GM19395 (cell line): Measurements from ENCODE around the gene FUT3.

Source experiments
- ATAC-seq: cut with Tn5 transposase; IDR thresholded peaks from one replicate; pipeline ENCODE4 v1.9.1; 2021; ENCODE audit warnings: mild to moderate bottlenecking, moderate library complexity; ENCODE audit not compliant: unreplicated experiment

FUT3 gene

DNA sequence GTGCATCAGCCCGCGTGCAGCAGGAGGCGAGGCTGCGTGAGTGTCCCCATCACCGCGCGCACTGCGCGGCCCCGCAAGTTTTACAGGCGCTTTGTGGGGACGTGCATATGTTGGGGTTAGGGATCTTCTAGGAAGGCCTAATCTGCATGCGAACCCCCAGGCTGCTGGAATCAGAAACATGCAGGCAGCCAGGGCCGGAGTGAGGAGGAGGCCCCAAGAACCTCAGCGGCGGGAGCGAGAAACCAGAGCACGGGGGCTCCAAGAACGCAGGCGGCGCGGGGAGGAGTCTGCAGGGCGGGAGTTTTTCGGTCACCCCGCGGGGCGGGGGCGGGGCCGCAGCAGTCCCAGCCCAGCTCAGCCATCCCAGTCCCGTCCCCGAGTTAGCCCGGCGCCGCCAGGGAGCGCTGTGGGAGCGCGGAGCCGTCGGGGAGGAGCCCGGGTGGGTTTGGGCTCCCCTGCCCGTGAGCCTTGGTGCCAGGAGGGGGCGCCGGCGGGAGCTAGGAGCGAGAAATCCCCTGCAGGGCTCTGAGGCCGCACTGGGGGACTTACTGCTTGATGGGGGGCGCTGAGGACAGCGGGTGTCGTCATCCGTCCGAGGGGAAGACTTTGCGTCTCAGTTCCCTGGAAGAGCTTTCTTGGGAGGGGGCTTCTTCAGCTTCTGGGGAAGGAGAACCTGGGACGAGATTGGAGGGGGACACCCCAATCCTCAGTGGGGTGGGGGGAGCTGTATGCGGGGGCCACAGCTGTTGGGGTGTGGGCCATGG, 47.3 kb downstream of the FUT3 start:
- ATAC-seq, result no peak

DNA sequence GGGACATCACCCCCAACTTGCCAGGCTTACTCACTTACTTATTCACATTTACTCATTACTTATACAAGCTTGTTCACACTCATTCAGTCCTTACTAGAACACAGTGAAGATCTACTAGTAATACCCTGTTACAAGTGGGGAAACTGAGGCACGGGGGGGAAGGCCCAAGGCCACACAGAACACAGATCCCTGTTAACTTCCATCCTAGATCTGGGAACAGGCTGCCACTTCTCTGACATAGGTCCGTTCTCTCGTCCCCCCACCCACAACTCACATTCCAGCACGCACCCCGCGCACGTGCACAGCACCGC, 47.9 kb downstream of the FUT3 start:
- ATAC-seq, result no peak

DNA sequence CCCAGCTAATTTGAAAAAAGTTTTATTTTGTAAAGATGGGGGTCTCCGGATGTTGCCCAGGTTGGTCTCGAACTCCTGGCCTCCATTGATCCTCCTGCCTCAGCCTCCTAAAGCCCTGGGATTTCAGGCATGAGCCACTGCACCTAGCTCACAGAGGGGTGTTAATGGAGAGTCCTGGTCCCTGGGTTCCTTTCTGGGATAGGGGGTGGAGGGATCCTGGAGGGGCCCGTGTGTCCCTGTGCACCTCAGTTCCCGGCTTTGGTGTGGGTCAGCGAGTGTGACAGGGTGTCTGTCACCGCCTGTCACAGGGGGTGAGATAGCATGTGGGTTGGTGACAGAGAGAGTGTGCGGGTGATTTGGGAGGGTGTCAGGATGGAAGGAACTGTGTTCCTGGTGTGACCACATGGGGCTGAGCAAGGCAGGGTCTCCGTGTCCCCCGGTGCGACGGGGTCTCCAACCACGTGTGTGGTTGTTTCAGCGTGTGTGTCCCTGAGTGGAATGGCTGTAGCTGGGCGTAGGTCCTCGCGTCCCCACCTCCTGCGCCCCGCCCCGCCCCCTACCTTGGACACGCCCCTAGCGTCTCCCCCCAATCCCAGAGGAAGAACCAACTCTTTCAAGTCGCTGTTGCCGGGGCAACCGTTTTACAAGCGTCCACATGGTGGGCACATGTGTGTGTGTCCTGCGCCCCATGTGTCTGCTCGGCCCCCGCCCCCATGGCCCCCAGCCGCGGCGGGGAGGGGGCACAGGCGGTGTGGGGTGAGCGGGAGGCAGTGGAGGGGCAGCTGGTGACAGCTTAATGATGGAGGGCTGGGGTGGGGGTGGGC, 49.2 kb downstream of the FUT3 start:
- no peak for ATAC-seq

DNA sequence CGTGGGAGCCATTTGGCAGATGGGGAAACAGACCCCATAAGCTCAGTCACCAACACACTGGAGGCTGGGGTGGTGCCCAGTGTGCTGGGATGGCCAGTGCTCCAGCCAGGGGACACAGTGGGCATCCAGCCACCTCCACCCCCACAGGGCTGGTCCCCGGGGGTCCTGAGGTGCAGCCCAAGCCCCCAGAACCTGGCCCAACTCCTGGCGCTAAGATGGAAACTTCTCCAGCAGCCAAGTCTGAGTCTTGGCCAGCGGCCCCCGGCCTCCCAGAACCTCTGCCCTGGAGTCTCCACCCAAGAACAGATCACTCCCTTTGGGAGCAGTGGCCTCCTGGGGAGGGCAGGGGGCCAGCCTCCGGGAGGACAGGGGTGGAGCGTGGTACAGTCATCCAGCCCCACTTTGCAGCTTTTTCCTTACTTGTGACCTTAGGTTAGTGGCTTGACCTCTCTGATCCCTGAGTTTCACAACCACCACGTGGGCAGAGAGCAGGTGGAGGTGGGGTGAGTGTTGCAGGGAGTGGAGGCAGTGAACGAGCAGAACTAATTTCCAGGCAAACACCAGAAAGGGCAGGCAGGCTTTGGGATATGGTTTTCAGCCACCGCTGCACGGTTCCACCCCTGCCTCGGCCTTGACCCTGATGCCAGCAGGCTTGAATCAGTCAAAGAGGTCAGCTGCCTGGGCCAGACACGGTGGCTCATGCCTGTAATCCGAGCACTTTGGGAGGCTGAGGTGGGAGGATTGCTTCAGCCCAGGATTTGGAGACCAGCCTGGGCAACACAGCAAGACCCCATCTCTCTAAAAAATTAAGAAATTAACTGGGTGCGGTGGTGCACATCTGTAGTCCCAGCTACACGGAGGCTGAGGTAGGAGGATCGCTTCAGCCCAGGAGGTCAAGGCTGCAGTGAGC, 50.6 kb downstream of the FUT3 start:
- no peak for ATAC-seq

DNA sequence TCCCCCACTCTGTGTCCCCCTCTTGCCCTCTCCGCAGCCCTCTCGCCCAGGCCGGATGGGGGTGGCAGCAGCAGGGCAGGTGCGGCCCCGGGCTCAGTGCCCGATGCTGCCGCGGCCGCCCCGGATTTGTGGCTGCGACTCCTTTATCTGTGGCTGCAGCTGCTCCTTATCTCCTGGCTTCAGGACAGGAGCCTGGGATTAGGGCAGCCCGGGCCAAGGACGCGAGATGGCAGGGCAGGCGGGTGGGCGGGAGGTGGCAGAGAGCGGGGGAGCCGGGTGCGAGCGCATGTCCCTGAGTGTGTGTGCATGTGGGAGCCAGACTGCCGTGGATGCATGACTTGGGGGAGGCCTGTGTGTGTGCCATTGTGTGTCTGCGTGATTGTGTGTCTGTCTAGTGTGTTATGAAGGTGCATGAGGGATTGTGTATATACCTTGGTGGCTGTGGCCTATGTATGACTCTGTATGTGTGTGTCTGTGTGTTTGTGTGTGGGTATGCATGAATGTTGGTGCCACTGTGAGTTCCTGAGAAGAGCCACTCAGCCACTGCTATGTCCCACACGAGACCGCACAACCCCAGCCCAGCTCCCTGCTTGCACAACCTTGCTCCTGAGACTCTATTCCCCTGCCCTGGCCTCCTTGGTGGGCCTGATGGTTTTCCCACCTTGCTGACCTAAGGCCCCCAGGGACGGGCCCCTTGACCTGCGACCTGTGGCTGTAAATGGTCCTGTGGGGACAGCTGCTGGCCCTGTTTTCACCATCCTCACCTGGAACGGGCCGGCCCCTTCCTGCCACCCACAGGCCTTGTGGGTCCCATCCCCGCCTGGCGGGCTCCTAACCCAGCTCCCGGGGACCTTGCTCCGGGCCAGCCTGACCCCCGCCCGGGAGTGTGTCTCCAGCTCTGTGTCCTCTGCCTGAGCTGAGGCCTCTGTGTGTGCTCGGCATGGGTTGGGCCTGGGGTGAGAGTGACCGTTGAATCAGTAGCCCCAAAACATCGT, 51.7 kb downstream of the FUT3 start:
- no peak for ATAC-seq

DNA sequence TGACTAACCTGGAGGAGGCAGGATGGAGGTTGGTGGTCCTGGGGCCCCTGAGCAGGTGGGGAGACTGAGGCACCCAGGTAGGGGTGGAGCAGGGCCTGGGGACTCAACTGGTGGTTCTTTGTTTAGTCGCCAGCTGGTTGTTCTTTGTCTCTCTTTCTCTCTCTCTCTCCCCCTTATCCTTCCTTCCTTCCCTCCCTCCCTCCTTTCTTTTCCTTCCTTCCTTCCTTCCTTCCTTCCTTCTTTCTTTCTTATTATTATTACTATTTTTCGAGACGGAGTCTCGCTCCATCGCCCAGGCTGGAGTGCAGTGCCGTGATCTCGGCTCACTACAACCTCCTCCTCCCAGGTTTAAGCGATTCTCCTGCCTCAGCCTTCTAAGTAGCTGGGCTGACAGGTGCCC, 53.0 kb downstream of the FUT3 start:
- ATAC-seq, result no peak

DNA sequence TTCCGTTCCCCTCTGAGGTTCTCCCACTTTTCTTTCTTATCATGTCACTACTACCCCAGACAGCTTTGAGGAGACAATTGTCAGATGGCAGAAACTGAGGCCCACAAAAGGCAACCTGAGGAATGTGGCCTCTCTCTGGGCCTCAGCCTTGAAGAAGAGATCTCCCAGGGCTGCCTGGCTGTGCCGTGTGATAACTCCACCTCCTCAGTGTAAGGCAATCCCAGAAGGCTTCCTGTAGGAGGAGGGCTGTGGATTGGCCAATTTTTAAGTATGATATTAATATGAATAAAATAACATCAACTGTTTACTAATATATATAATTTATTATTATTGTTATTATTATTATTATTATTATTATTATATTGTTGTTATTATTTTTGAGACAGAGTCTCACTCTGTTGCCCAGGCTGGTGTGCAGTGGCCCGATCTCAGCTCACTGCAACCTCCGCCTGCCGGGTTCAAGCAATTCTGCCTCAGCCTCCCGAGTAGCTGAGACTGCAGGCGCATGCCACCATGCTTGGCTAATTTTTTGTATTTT, 55.8 kb downstream of the FUT3 start:
- ATAC-seq, result no peak

DNA sequence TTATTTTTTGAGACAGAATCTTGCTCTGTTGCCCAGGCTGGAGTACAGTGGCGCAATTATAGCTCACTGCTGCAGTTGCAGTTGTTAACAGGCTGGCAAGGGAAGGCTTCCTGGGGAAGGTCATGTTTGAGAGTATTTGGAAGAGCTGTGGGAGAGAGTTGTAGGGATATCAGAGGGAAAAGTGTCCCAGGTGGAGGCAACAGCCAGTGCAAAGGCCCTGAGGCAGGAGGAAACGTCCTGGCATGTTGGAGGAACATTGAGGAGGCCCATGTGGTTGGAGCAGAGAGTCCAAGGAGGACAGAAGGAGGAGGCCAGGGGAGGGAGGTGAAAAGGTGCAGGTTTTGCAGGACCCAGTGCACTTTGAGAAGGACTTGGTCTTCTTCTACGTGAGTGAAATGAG, 58.1 kb downstream of the FUT3 start:
- ATAC-seq, result no peak
